Medulla oblongata (tissue), 1 donor: Measurements from ENCODE around the gene STAT4.

Source experiments
- DNase-seq: peaks from one replicate; pipeline ENCODE4 v3.0.0-alpha.2; 2015; ENCODE audit errors: extremely low spot score

STAT4 gene

GRCh38 chr2:191083540-191083939 lies 67.3 kb downstream of the STAT4 start:
- DNase-seq, result no peak

- no peak for DNase-seq
These were observed 68.5 kb downstream of the STAT4 start for GRCh38 chr2:191082321-191082720.

- no peak for DNase-seq
These were observed 69.2 kb downstream of the STAT4 start for GRCh38 chr2:191081411-191082155.

GRCh38 chr2:191078165-191078867 lies 72.5 kb downstream of the STAT4 start:
- DNase-seq, result no peak

- no peak for DNase-seq
These were observed 80.5 kb downstream of the STAT4 start for GRCh38 chr2:191070276-191070675.

GRCh38 chr2:191069606-191070005 lies 81.2 kb downstream of the STAT4 start:
- no peak for DNase-seq

GRCh38 chr2:191066919-191067233 lies 83.9 kb downstream of the STAT4 start:
- no peak for DNase-seq

- peak; percentile 14 for DNase-seq
These were observed 84.4 kb downstream of the STAT4 start for GRCh38 chr2:191066197-191066918.

- DNase-seq, result no peak
These were observed 85.0 kb downstream of the STAT4 start for GRCh38 chr2:191065785-191066184.

- DNase-seq, result no peak
These were observed 86.2 kb downstream of the STAT4 start for GRCh38 chr2:191064590-191064989.

GRCh38 chr2:191063584-191063983 lies 87.2 kb downstream of the STAT4 start:
- DNase-seq, result no peak

GRCh38 chr2:191061381-191061980 lies 89.3 kb downstream of the STAT4 start:
- DNase-seq, result no peak

- DNase-seq, result no peak
These were observed 91.5 kb downstream of the STAT4 start for GRCh38 chr2:191059308-191059707.

- no peak for DNase-seq
These were observed 94.6 kb downstream of the STAT4 start for GRCh38 chr2:191056228-191056627.

- no peak for DNase-seq
These were observed 97.5 kb downstream of the STAT4 start for GRCh38 chr2:191053256-191053655.

- peak; percentile 54 for DNase-seq
These were observed 98.7 kb downstream of the STAT4 start for GRCh38 chr2:191051825-191052778.

- DNase-seq, result no peak
These were observed 99.6 kb downstream of the STAT4 start for GRCh38 chr2:191051177-191051576.

- no peak for DNase-seq
These were observed 100.2 kb downstream of the STAT4 start for GRCh38 chr2:191050640-191050987.

- no peak for DNase-seq
These were observed 100.8 kb downstream of the STAT4 start for GRCh38 chr2:191049728-191050639.

- no peak for DNase-seq
These were observed 102.7 kb downstream of the STAT4 start for GRCh38 chr2:191048073-191048472.
